ENCODE data around the gene UCP2.
"Not testable (repeated sequence)": the region's sequence is repeated elsewhere in the genome, so short reads cannot be mapped to it uniquely, and the experiment has no call there.

UCP2 gene

GRCh38 chr11:73990730-73991129 is 8.1 kb upstream of the UCP2 start:
- DNase-seq: peak; percentile 65

DNA sequence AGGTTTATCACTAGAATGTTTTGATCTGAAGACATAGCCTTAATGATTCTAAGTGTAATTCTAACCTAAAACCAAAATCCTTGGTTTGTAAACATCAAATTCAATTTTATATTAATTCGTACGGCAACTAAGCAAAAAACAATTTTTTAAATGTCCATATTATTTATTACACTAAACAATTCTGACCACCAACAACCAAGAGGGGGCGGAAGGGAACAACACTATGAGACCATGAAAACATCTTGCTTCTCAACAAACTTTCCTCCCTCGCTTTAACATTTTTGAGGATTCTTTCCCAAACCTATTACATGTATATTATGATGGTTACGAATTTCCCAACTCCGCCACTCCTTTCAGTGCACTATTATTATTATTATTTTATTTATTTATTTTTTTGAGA is 6.5 kb upstream of the UCP2 start:
- DNase-seq: no peak

DNA sequence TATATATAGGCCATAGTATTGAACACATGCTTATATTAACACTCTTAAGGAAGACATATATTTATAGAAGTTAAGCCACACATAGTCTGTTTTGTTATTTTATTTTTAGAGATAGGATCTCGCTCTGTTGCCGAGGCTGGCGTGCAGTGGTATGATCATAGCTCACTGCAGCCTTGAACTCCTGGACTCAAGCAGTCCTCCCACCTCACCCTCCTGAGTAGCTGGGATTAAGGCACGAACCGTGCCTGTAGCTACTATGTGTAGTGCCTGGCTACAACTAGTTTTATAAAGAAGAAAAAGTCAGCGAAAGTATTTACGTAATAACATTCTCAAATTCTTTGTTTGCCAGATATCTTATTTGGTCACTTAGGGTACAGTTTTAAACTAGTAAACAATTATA is 5.6 kb upstream of the UCP2 start:
- no peak for DNase-seq

DNA sequence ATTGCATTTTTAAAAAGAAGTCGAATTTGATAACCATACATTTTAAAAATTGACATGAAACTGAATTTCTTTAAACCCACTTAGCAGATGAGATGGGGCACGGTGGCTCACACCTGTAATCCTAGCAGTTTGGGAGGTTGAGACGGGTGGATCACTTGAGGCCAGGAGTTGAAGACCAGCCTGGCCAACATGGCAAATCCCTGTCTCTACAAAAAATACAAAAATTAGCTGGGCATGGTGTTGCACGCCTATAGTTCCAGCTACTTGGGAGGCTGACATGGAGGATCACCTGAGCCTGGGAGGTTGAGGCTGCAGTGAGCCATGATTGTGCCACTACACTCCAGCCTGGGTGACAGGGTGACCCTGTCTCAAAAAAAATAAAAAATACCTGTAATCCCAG is 3.0 kb upstream of the UCP2 start:
- DNase-seq: not testable (repeated sequence)

GRCh38 chr11:73983741-73984538 is 1.3 kb upstream of the UCP2 start:
- no peak for DNase-seq

- DNase-seq: peak; percentile 95
Measured at GRCh38 chr11:73982990-73983740, 522 bp upstream of the UCP2 start.

DNA sequence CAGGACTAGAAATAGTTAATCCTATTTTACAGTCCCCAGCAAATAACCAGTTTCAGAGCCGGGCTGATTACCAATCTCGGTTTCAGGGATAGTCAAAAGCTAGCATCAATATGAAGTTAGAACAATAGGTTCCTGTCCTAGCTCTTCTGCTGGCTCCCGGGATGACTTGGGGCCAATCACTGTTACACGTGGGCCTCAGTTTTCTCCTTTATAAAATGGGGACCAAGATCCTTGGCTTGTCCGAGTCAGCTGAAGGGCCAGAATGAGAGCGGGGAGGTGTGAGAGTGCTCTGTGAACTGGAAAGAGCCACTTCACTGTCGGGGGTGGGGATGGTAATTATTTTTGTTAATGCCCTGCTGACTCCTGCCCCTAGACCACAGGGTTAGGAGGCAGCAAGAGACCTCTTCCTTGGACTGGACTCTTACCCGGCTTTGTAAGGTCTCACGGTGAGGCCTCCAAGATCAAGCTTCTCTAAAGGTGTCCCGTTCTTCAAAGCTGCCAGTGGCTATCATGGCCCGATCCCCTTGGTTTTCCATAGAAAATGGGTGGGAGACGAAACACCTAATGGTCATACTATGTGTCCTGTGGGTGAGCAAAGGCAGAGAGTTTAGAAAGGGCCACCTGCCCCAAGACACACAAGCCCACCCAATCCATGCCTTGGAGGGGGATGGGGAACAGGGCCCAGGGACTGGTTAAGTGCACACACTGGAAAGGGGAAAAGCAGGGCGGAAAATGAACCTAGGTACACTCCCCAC is 1.4 kb downstream of the UCP2 start:
- DNase-seq: no peak

DNA sequence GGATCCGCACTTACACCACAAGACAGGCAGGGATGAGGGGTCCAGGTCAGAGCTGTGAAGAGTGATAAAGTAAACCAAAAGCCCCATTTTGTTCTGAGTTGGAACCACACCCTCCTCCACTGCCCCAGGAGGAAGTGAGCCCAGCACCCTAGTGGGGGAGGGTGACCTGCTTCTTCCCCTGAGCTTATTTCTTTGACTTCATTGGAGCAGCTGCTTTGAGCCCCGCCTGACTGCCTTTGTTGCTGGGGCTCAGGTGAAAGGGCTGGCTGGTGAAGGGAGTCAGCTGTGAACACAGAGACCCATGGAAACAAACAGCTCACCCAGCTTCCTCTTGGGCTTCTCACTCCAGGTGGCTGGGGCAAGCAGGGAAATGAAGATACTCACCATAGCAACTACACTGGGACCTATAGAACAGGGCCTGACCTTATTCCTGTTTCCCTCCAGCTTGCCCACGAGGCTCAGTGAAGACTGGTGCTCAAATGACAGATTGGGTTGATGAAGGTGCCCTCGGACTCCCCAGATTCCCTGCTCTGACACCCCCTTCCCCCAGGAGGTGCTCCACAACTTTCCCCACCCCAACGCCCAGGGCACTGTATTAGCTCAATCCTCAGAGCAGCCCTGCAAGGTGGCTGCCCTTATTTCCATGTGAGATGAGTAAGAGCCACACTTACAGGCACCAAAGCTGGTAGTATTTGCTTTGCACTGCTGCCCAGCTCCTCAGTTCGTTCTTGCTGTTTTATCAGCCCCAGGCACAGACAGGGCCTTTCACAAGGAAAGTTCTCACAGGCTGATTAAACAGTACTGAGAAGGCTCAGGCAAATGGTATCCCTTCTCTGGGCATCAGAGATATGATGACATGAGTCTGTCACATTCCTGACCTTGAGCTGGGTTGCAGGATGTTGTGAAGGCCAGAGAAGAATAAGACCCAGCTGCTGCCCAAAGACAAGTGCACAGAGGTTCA is 2.4 kb downstream of the UCP2 start:
- peak; percentile 65 for DNase-seq

GRCh38 chr11:73978576-73979086 is 4.0 kb downstream of the UCP2 start:
- no peak for DNase-seq

- DNase-seq: no peak
Measured at GRCh38 chr11:73977856-73978519, 4.7 kb downstream of the UCP2 start.

GRCh38 chr11:73976451-73977151 is 6.0 kb downstream of the UCP2 start:
- no peak for DNase-seq

DNA sequence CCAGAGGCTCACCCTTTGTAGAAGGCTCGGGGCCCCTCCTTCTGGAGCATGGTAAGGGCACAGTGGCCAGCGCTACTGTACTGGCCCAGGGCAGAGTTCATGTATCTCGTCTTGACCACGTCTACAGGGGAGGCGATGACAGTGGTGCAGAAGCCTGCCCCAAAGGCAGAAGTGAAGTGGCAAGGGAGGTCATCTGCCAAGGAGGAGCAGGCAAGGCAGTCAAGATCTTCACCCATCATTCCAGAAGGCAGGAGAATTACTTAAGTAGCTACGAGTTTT is 7.2 kb downstream of the UCP2 start:
- DNase-seq: no peak

DNA sequence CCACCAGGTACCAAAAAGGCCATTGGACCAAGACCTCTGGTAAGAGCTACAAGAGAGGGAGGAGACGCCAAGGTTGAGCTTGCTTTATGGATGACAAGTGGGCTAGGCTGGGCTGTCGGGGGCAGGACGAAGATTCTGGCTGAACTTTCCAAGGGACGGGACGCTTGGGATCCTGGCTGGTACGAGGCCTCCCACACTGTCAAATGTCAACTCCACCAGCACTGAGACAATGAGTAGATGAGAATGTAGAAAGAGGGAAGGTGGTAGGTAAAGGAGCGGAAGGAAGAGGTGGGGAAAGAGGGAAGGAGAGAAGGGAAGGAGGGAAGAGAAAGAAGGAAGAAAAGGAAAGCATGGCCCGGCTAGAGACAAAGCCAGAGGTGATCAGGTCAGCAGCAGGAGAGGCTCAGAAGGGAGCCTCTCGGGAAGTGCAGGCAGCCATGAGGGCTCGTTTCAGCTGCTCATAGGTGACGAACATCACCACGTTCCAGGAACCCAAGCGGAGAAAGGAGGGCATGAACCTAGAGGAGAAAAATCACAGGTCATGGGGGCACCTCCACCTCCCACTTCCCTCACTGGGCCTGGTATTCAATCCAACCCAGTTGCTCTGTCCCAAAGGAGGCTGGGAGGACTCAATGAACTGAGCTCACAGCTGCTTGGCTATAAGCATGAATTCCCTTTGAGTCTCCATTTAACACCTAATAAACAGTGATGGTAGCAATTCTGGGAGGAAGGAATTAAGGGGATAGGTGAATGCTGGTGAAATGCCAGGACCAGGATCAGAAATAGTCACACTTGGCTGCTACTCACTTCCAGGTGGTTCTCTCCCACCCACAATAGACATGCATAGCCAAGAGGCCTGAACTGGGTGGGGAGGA is 7.8 kb downstream of the UCP2 start:
- no peak for DNase-seq

DNA sequence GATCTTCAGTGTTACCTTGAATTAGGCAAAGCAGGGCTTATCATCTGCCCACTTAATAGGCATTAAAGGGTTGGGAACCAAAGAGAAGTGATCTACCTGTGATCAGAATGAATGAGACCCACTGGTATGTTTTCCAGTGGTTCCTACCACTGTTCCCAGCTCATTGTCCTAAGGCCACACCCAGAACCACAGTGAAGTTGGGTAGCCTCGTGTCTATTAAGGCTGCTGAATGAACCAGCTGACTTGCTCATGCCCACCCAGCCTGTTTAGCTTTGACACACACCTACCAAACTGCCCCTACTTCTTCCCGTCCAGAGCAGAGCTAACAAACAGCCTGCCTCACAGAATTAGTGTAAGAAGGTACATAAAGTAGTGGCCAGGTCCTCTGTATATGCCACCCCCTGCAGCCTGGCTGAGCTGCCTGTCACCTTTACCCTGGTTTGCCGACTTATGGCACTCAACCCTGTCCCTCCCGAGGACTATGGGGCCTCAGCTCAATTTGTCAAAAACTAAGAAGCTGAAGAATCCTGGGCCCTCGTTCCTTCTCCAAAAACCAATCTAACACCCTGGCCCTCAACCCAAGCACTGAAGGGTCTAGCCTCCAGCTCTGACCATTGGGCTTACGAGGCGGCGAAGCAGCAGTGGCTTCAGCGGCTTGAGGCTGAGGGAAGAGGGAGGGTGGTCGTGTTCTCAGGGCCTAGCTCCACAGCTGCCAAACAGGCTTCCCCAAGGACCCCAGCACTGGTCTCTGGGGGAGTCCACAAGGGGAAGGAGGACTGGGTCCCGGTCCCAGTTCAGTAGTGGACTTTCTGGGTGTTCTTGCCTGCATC is 9.8 kb downstream of the UCP2 start:
- no peak for DNase-seq

- DNase-seq: no peak
Measured at GRCh38 chr11:73972187-73972586, 10.5 kb downstream of the UCP2 start.

- no peak for DNase-seq
Measured at GRCh38 chr11:73971175-73971719, 11.4 kb downstream of the UCP2 start.

- DNase-seq: no peak
Measured at GRCh38 chr11:73969991-73970800, 12.4 kb downstream of the UCP2 start.

DNA sequence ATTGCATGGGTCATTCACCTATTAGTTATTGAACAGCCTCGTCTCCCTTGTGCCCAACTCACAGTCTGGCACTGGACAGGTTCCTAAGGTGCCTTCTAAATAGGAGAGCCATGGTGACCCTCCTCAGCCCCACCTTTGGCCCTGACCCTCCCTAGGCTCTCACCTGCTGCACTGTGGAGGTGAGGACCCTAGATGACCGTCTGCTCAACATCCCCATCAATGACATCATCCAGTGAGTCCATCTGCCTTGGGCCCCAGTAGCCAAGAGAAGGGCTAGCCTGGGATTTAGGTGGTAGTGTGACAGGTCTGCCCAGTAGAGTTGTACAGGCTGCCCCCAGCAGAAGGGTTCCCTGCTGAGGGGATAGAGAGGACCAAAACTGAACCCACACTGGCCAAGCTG is 13.6 kb downstream of the UCP2 start:
- DNase-seq: no peak
